Right ventricle myocardium superior (tissue), 1 donor: ENCODE measurements around the gene OCSTAMP. TPM values are rescaled to one million over a fixed set of nuclear protein-coding genes. Genes with fewer than 3 reads are reported as not detected.

Source experiments
- total RNA-seq: library from RNA; stranded (reverse); fragmentation: NEBNext Ultra II Directional; extraction: Animal tissue kit (Norgen Biotek cat#: 25700); gene quantifications from one replicate; pipeline ENCODE4 v1.2.1, GENCODE V29; 2021
- donor health status: DM: no; HTN: yes; CAD: no; lungs with severe emphysema.

OCSTAMP gene
- total RNA-seq, 1 donor from 2014 or later = not detected

Other genes with a start within 250 kb of the OCSTAMP start
- 5.5 TPM for gene CDH22, start 242.2 kb downstream of the OCSTAMP start, total RNA-seq
- 33.9 TPM for gene ELMO2, start 144.0 kb downstream of the OCSTAMP start, total RNA-seq
- 0.40 TPM for gene ZNF334, start 37.1 kb downstream of the OCSTAMP start, total RNA-seq
- gene SLC13A3, start 100.8 kb upstream of the OCSTAMP start, total RNA-seq = 0.30 TPM
- gene TP53RK, start 138.8 kb upstream of the OCSTAMP start, total RNA-seq = 5.0 TPM
- gene SLC2A10, start 159.0 kb upstream of the OCSTAMP start, total RNA-seq = 2.6 TPM